MM.1S (cell line): ENCODE results near the gene ACTL7B.

Experiments used
- DNase-seq: peaks from one replicate; pipeline ENCODE4 v3.0.0-alpha.2; 2015
- H2AFZ ChIP-seq: fragments of 300-600 bp; sonication (generic); 2 replicates; pipeline ENCODE4 v1.6.0; 2016; ENCODE audit warnings: antibody characterized with exemption, low read length
- H3F3A ChIP-seq: fragments of 300-600 bp; sonication (generic); 2 replicates; pipeline ENCODE4 v1.6.1; 2016; ENCODE audit warnings: mild to moderate bottlenecking, antibody characterized with exemption, low read length, moderate library complexity, mixed read lengths; ENCODE audit not compliant: insufficient read depth
- H3K27ac ChIP-seq: fragments of 300-600 bp; sonication (generic); 2 replicates; pipeline ENCODE4 v1.5.1; 2016; ENCODE audit warnings: mild to moderate bottlenecking, low read length
- H3K27me3 ChIP-seq: fragments of 300-600 bp; sonication (generic); replicated peaks from 2 replicates; pipeline ENCODE4 v1.6.0; 2016; ENCODE audit warnings: low read length; ENCODE audit not compliant: insufficient read depth
- H3K36me3 ChIP-seq: fragments of 300-600 bp; sonication (generic); replicated peaks from 2 replicates; pipeline ENCODE4 v1.6.1; 2016; ENCODE audit warnings: mild to moderate bottlenecking, low read length, mixed read lengths; ENCODE audit not compliant: insufficient read depth
- H3K4me1 ChIP-seq: fragments of 300-600 bp; sonication (generic); 2 replicates; pipeline ENCODE4 v1.6.1; 2016; ENCODE audit warnings: low read length, mixed read lengths
- H3K4me2 ChIP-seq: fragments of 300-600 bp; sonication (generic); 2 replicates; pipeline ENCODE4 v1.6.0; 2016; ENCODE audit warnings: low read depth, low read length
- H3K4me3 ChIP-seq: fragments of 300-600 bp; sonication (generic); 2 replicates; pipeline ENCODE4 v1.5.1; 2016; ENCODE audit warnings: low read length, mixed read lengths
- H3K79me2 ChIP-seq: fragments of 300-600 bp; sonication (generic); 2 replicates; pipeline ENCODE4 v1.6.1; 2016; ENCODE audit warnings: mixed run types, low read length, mixed read lengths
- H3K9ac ChIP-seq: fragments of 300-600 bp; sonication (generic); 2 replicates; pipeline ENCODE4 v1.6.1; 2016; ENCODE audit warnings: low read length, mixed read lengths
- H3K9me2 ChIP-seq: fragments of 300-600 bp; sonication (generic); replicated peaks from 2 replicates; pipeline ENCODE4 v1.6.1; 2016; ENCODE audit warnings: mild to moderate bottlenecking, low read length, mixed read lengths; ENCODE audit not compliant: insufficient read depth
- H3K9me3 ChIP-seq: fragments of 300-600 bp; sonication (generic); replicated peaks from 2 replicates; pipeline ENCODE4 v1.6.1; 2016; ENCODE audit warnings: mild to moderate bottlenecking, low read length, mixed read lengths; ENCODE audit not compliant: insufficient read depth
- H4K20me1 ChIP-seq: fragments of 300-600 bp; sonication (generic); 2 replicates; pipeline ENCODE4 v1.6.1; 2016; ENCODE audit warnings: mild to moderate bottlenecking, low read length, moderate library complexity, mixed read lengths; ENCODE audit not compliant: insufficient read depth
- CTCF ChIP-seq: fragments of 300-600 bp; sonication (generic); IDR thresholded peaks from 2 replicates; pipeline ENCODE4 v1.5.1; 2016; ENCODE audit warnings: antibody characterized with exemption, low read length, mixed read lengths
- EZH2 ChIP-seq: fragments of 300-600 bp; sonication (generic); optimal IDR thresholded peaks from 2 replicates; pipeline ENCODE3; 2017; ENCODE audit warnings: low read depth, mild to moderate bottlenecking, antibody characterized with exemption, low read length, mixed read lengths
- EZH2phosphoT487 ChIP-seq: fragments of 300-600 bp; sonication (generic); IDR thresholded peaks from 2 replicates; pipeline ENCODE4 v1.6.1; 2018; ENCODE audit warnings: antibody characterized with exemption, low read length

ACTL7B gene

GRCh38 chr9:108863891-108864290, 8.1 kb upstream of the ACTL7B start:
- Histone ChIP-seq H4K20me1 (no peaks in the 10 kb centered on the region), H3K4me3 (no peak overlapping the region), H3K4me1 (no peaks in the 10 kb centered on the region), H3K4me2 (no peak overlapping the region), H3K27me3 (no peaks in the 10 kb centered on the region), H3K9ac (no peak overlapping the region), H3F3A (no peaks in the 10 kb centered on the region), H3K36me3 (no peaks in the 10 kb centered on the region), H3K27ac (no peak overlapping the region), H3K79me2 (no peaks in the 10 kb centered on the region), H2AFZ (no peak overlapping the region), H3K9me2 (no peaks in the 10 kb centered on the region), H3K9me3 (no peaks in the 10 kb centered on the region)
- DNase-seq = no peak
- TF ChIP-seq EZH2phosphoT487 (no peak), EZH2 (no peak), CTCF (no peak)

- DNase-seq = no peak
- H3K27ac ChIP-seq = no peak within 1 kb of the TSS
- H3K36me3 ChIP-seq = no peaks in the 10 kb centered on the region
- no peak within 1 kb of the TSS for H2AFZ ChIP-seq
- H3K9ac ChIP-seq = no peak within 1 kb of the TSS
- no peaks in the 10 kb centered on the region for H3K9me3 ChIP-seq
- no peaks in the 10 kb centered on the region for H3K4me1 ChIP-seq
- H3K79me2 ChIP-seq = no peaks in the 10 kb centered on the region
- no peaks in the 10 kb centered on the region for H3K27me3 ChIP-seq
- H3K9me2 ChIP-seq = no peaks in the 10 kb centered on the region
- no peaks in the 10 kb centered on the region for H4K20me1 ChIP-seq
- no peak within 1 kb of the TSS for H3K4me2 ChIP-seq
- TF ChIP-seq EZH2phosphoT487 = no peak
- TF ChIP-seq CTCF = no peak
- TF ChIP-seq EZH2 = no peak
- no peaks in the 10 kb centered on the region for H3F3A ChIP-seq
- H3K4me3 ChIP-seq = no peak within 1 kb of the TSS
Measured at GRCh38 chr9:108861997-108862396, 6.2 kb upstream of the ACTL7B start, which contains the start of gene ACTL7A. Gene ACTL7A (plus strand): TSS chr9:108862266. CDS start chr9:108862323, 57 bp downstream.

GRCh38 chr9:108861464-108861863, 5.7 kb upstream of the ACTL7B start:
- Histone ChIP-seq H3K9me2 (no peaks in the 10 kb centered on the region), H3K36me3 (no peaks in the 10 kb centered on the region), H4K20me1 (no peaks in the 10 kb centered on the region), H3K9ac (no peak overlapping the region), H3K4me1 (no peaks in the 10 kb centered on the region), H3K27me3 (no peaks in the 10 kb centered on the region), H3K4me2 (no peak overlapping the region), H3K27ac (no peak overlapping the region), H3F3A (no peaks in the 10 kb centered on the region), H3K4me3 (no peak overlapping the region), H2AFZ (no peak overlapping the region), H3K9me3 (no peaks in the 10 kb centered on the region), H3K79me2 (no peaks in the 10 kb centered on the region)
- no peak for TF ChIP-seq EZH2phosphoT487
- no peak for TF ChIP-seq EZH2
- no peak for TF ChIP-seq CTCF
- DNase-seq = no peak
